Measurements from ENCODE around the gene SLCO2A1. TPM values are rescaled to one million over a fixed set of nuclear protein-coding genes. Genes with fewer than 3 reads are reported as not detected.

SLCO2A1 gene
- total and polyA plus RNA-seq, 2 of the 4 experiments (the other 2 are of a cell fraction): under 0.01 to 1.5 TPM

GRCh38 chr3:133963657-133964396, 65.9 kb downstream of the SLCO2A1 start:
- Histone ChIP-seq H3K23ac (ENCODE audit: low read depth, low read length) (peak overlapping the region; percentile 81), H3K4ac (ENCODE audit: low read depth, low read length) (0 out of 2 replicates have a peak overlapping the region, but pooled peaks have one; percentile 8), H3K4me2 (ENCODE audit: low read depth, low read length) (no peak overlapping the region), H3K9me1 (ENCODE audit: insufficient read depth, low read length) (peaks cover 11% of the 10 kb centered on the region; the same call in 1 of the 2 replicates), H3K9ac (ENCODE audit: low read depth, low read length) (no peak overlapping the region), H3K14ac (replicated peaks; ENCODE audit: low read depth, low read length) (0 out of 2 replicates have a peak overlapping the region, but pooled peaks have one; percentile 14), H2AK5ac (ENCODE audit: low read depth, low read length) (peak overlapping the region; percentile 86), H3K36me3 (ENCODE audit: control insufficient read depth, insufficient read depth, low read length) (no peaks in the 10 kb centered on the region), H4K5ac (ENCODE audit: low read depth, low read length) (no peak overlapping the region), H2BK120ac (ENCODE audit: low read depth, low read length) (peak overlapping the region; percentile 69), H2BK15ac (ENCODE audit: low read depth, low read length) (peak overlapping the region; percentile 69), H3K27ac (ENCODE audit: insufficient read depth, low read length) (no peak overlapping the region), H3K4me1 (ENCODE audit: control insufficient read depth, insufficient read depth, low read length) (peaks cover 9% of the 10 kb centered on the region), H3K79me1 (ENCODE audit: low read depth in 1 of 2, low read length in 2 of 2) (no peaks in the 10 kb centered on the region), H2AK9ac (replicated peaks; ENCODE audit: low read depth, low read length, poor library complexity) (no peak overlapping the region), H2BK20ac (ENCODE audit: low read depth, low read length) (peak overlapping the region; percentile 55), H3K4me3 (ENCODE audit: insufficient read depth, low read depth, low read length) (no peak overlapping the region), H2BK5ac (ENCODE audit: low read depth, low read length, poor library complexity, severe bottlenecking) (no peak overlapping the region), H3K56ac (ENCODE audit: extremely low read depth, insufficient read depth, low read length) (no peak overlapping the region), H4K20me1 (ENCODE audit: insufficient read depth, low read length) (no peaks in the 10 kb centered on the region), H3K9me3 (ENCODE audit: control insufficient read depth, insufficient read depth, low read length) (no peaks in the 10 kb centered on the region), H2AFZ (replicated peaks; ENCODE audit: low read length, poor library complexity) (peak overlapping the region; percentile 24), H3K18ac (ENCODE audit: low read depth, low read length) (no peak overlapping the region), H4K8ac (ENCODE audit: low read depth in 2 of 2, low read length in 2 of 2) (no peak overlapping the region), H3K27me3 (ENCODE audit: control insufficient read depth, insufficient read depth, low read length) (no peaks in the 10 kb centered on the region), H4K91ac (ENCODE audit: insufficient read depth, low read depth, low read length) (peak overlapping the region; percentile 70; the same call in 1 of the 2 replicates)
- no peak for ATAC-seq (ENCODE audit: low read depth)
- no TSS peak for BruUV-seq (replicated peaks)
- ChIA-PET POLR2A (ENCODE audit: unreplicated experiment) (interaction anchor here (0.5 kb wide), 1 partner anchor 232 kb away, joined by 3 read pairs; no protein-coding TSS in a partner anchor), CTCF (interaction anchor here (0.6 kb wide), 1 partner anchor 36 kb away, joined by 3 read pairs; no protein-coding TSS in a partner anchor)
- dilution Hi-C loops (cut with HindIII; ENCODE audit: low sequenced_read_pairs, unreplicated experiment): no loop called here
- no peak for DNase-seq
- intact Hi-C loops (cut with micrococcal nuclease): no loop called here
- TF ChIP-seq BHLHE40 (IDR thresholded peaks at IDR 0.05; ENCODE audit: low read depth, low read length) (no peak), FOS (IDR thresholded peaks at IDR 0.05; ENCODE audit: low read depth, low read length) (no peak), RFX5 (IDR thresholded peaks at IDR 0.05; ENCODE audit: low read depth, low read length) (no peak), MXI1 (IDR thresholded peaks at IDR 0.05; ENCODE audit: borderline replicate concordance, low read depth, low read length) (no peak), RAD21 (IDR thresholded peaks at IDR 0.05; ENCODE audit: low read length) (no peak), NFE2L2 (IDR thresholded peaks at IDR 0.05; ENCODE audit: low read depth, low read length) (no peak), CHD1 (IDR thresholded peaks at IDR 0.05; ENCODE audit: low read depth, low read length) (no peak), RCOR1 (IDR thresholded peaks at IDR 0.05; ENCODE audit: insufficient replicate concordance, low read length) (no peak), CEBPB (IDR thresholded peaks at IDR 0.05; ENCODE audit: low read depth, low read length) (no peak), SMC3 (IDR thresholded peaks at IDR 0.05; ENCODE audit: low read depth, low read length) (no peak)
- in situ Hi-C loops (cut with MboI; ENCODE audit: low sequenced_read_pairs): no loop called here
- WGBS, 2 experiments (ENCODE audit: extremely low coverage in 2 of 2, insufficient read length in 1 of 2): no CpG with 5 or more reads among the region's 7 CpGs
